ENCODE measurements around the gene CTSE. TPM values are rescaled to one million over a fixed set of nuclear protein-coding genes. Genes with fewer than 3 reads are reported as not detected.

Gene CTSE
- total and polyA plus RNA-seq, 9 of the 15 experiments (the other 6 are each of a cell fraction or from before 2014, with no cell fraction given) = 0.04 to 0.18 (median 0.09) TPM; not detected in 4

- no peak for TF ChIP-seq CHD7 (IDR thresholded peaks at IDR 0.05; ENCODE audit: low read depth, low read length)
- no peak for TF ChIP-seq MBD1 (CRISPR knock-in tag; IDR thresholded peaks at IDR 0.05)
- no peak for TF ChIP-seq BACH1 (tag; IDR thresholded peaks at IDR 0.05)
- no peak for TF ChIP-seq NR2C2 (CRISPR knock-in tag; IDR thresholded peaks at IDR 0.05)
- TF ChIP-seq NR2C2 (tag; IDR thresholded peaks at IDR 0.05) = no peak
- no peak for TF ChIP-seq THRB (CRISPR knock-in tag; conservative IDR thresholded peaks at IDR 0.05)
- no peak for TF ChIP-seq ZNF830 (CRISPR knock-in tag; IDR thresholded peaks at IDR 0.05)
- no peak for TF ChIP-seq ZNF79 (CRISPR knock-in tag; IDR thresholded peaks at IDR 0.05; ENCODE audit: low read depth)
- TF ChIP-seq JUNB (CRISPR knock-in tag; conservative IDR thresholded peaks at IDR 0.05) = no peak
- TF ChIP-seq ATF1 (CRISPR knock-in tag; IDR thresholded peaks at IDR 0.05) = no peak
- no peak for TF ChIP-seq ATF1 (tag; IDR thresholded peaks at IDR 0.05)
- TF ChIP-seq DLX4 (CRISPR knock-in tag; IDR thresholded peaks at IDR 0.05) = no peak
- no peak for TF ChIP-seq BRCA1 (IDR thresholded peaks at IDR 0.05)
- TF ChIP-seq BRCA1 (CRISPR knock-in tag; IDR thresholded peaks at IDR 0.05) = no peak
These were observed 42.9 kb upstream of the CTSE start (continued) for GRCh38 chr1:206066479-206067171.
